ENCODE results near the gene PLEKHH1. TPM values are rescaled to one million over a fixed set of nuclear protein-coding genes. Genes with fewer than 3 reads are reported as not detected.
"Not testable (repeated sequence)": the region's sequence is repeated elsewhere in the genome, so short reads cannot be mapped to it uniquely, and the experiment has no call there.

The PLEKHH1 gene
- total RNA-seq, 6 donors from 2014 or later: 0.46 to 25.1 (median 4.4) TPM

DNA sequence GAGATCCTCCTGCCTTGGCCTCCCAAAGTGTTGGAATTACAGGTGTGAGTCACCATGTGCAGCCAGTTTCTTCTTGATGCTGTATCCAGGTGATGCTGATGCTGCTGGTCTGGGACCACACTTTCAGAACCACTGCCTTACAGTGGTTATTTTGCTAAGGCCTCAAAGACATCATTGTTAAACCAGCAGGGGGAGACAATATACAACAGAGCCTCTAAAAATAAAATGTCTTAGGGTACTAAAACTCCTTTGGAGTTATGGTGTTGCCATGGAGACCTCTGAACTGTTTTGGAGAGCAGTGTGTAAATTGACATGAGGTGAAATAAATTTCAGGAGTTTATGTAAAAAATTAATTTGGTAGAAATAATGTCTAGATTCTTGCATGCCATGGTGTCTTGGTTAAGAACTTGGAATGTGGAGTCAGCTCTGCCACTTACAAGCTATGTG is 85.5 kb downstream of the PLEKHH1 start:
- Histone ChIP-seq H3K36me3 (no peaks in the 10 kb centered on the region), H3K27ac (peak overlapping the region in 2 of 4 donors; percentile 71 to 84), H3K9me3 (no peaks in the 10 kb centered on the region), H3K27me3 (no peaks in the 10 kb centered on the region), H3K4me1 (peaks cover 12 to 23% (median 20%) of the 10 kb centered on the region in 4 donors), H3K4me3 (peak overlapping the region in 1 of 4 donors; percentile 65)
- no peak for DNase-seq
- TF ChIP-seq, protein P1, sequence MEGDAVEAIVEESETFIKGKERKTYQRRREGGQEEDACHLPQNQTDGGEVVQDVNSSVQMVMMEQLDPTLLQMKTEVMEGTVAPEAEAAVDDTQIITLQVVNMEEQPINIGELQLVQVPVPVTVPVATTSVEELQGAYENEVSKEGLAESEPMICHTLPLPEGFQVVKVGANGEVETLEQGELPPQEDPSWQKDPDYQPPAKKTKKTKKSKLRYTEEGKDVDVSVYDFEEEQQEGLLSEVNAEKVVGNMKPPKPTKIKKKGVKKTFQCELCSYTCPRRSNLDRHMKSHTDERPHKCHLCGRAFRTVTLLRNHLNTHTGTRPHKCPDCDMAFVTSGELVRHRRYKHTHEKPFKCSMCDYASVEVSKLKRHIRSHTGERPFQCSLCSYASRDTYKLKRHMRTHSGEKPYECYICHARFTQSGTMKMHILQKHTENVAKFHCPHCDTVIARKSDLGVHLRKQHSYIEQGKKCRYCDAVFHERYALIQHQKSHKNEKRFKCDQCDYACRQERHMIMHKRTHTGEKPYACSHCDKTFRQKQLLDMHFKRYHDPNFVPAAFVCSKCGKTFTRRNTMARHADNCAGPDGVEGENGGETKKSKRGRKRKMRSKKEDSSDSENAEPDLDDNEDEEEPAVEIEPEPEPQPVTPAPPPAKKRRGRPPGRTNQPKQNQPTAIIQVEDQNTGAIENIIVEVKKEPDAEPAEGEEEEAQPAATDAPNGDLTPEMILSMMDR (IDR thresholded peaks at IDR 0.05): peak; percentile 31 to 73 (median 58)
- no peak for TF ChIP-seq POLR2AphosphoS5 (IDR thresholded peaks at IDR 0.05)
- peak; percentile 84 to 85 for ATAC-seq (ENCODE audit: low FRiP score in 2 of 2)

DNA sequence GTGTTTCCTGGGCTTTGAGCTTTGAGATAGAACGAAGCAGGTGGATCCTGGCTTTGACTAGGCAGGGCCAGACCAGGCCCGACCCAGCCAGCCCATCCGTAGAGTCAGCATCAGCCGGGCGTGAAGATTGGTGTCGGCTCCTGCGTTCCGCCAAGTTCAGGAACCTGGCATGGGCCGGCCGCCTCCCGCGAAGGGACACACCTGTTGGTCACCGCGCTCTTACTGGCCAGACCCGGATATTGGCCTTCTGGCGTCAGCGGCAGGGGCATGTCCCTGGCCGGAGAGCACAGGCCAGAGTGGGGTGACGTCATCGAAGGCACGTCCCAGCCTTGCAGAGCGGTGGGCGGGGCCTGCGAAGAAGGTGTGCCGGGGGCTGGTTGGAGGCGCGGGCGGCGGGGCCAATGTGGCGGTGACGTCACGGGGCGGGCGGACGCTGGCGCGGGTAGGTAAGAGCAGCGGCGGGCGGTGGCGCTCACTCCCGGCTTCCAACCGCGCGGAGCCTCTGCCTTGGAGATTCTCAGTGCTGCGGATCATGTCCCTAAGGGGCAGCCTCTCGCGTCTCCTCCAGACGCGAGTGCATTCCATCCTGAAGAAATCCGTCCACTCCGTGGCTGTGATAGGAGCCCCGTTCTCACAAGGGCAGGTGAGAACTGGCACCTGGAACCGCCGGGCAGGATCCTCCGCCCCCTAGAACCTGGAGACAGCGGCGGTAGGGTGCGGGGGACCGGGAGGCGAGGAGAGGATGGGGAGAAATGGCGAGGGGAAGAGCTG is 86.5 kb downstream of the PLEKHH1 start, which contains the start of gene ARG2:
Gene ARG2 (plus strand): TSS at position 475 of the 771 bp plus-strand sequence. CDS start 58 bp downstream, at position 533.
- Histone ChIP-seq H3K36me3 (no peaks in the 10 kb centered on the region), H3K4me1 (peaks cover 12 to 23% (median 20%) of the 10 kb centered on the region in 4 donors), H3K27me3 (no peaks in the 10 kb centered on the region), H3K4me3 (peak within 1 kb of the TSS; percentile 11 to 65 (median 62)), H3K9me3 (no peaks in the 10 kb centered on the region), H3K27ac (peak within 1 kb of the TSS; percentile 62 to 84 (median 76))
- 0 to 1% methylated on average over 15 to 52 of the region's 62 CpGs for WGBS, 2 donors
- peak; percentile 99 to 100 for DNase-seq
- TF ChIP-seq, protein P1 (IDR thresholded peaks at IDR 0.05): peak in 4 of 6 experiments; percentile 15 to 39 (median 32)
- TF ChIP-seq POLR2A (IDR thresholded peaks at IDR 0.05): peak in 2 of 4 donors; percentile 82 to 84
- peak in 1 of 4 donors; percentile 68 for TF ChIP-seq EP300 (IDR thresholded peaks at IDR 0.05)
- TF ChIP-seq POLR2AphosphoS5 (IDR thresholded peaks at IDR 0.05): peak; percentile 52 to 93
- ATAC-seq (ENCODE audit: low FRiP score in 2 of 2): peak; percentile 98 to 99

DNA sequence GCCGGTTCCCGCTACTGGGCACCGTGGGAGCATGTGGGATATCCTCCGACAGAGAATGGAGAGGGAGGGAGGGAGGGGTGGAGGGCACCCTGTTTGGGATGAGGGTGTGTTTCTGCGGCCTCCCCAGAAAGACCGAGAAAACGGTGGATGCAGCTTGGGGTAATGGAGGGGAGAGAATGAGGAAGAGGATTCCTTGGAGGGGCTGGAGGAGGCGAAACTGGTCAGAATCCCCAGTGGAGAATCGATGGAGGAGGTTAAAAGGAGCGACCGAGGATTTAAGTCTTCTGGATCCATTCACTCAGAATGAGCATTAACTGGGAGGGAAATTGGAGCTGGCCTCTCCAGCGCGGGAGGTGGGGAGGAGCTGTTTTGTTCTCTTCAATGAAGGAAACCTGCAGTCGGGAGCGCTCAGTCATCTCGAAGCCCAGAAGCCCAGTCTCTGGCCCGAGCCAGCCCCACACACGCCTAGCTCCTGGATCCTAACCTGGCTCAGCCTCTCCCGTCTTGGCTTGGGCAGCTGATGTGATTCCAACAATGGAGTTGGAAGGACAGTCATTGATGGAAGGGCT is 87.2 kb downstream of the PLEKHH1 start:
- 8 to 9% methylated on average over 17 to 19 of the region's 19 CpGs for WGBS, 2 donors
- Histone ChIP-seq H3K9me3 (no peaks in the 10 kb centered on the region), H3K4me3 (peak overlapping the region; percentile 11 to 65 (median 62)), H3K36me3 (no peaks in the 10 kb centered on the region), H3K4me1 (peaks cover 12 to 23% (median 20%) of the 10 kb centered on the region in 4 donors), H3K27ac (peak overlapping the region; percentile 39 to 84 (median 76)), H3K27me3 (no peaks in the 10 kb centered on the region)
- peak in 1 of 2 donors; percentile 29 for DNase-seq
- ATAC-seq (ENCODE audit: low FRiP score in 2 of 2): no peak
- TF ChIP-seq EP300 (IDR thresholded peaks at IDR 0.05) (no peak), POLR2A (IDR thresholded peaks at IDR 0.05) (no peak), POLR2AphosphoS5 (IDR thresholded peaks at IDR 0.05) (no peak)
- TF ChIP-seq, protein P1 (IDR thresholded peaks at IDR 0.05): no peak

DNA sequence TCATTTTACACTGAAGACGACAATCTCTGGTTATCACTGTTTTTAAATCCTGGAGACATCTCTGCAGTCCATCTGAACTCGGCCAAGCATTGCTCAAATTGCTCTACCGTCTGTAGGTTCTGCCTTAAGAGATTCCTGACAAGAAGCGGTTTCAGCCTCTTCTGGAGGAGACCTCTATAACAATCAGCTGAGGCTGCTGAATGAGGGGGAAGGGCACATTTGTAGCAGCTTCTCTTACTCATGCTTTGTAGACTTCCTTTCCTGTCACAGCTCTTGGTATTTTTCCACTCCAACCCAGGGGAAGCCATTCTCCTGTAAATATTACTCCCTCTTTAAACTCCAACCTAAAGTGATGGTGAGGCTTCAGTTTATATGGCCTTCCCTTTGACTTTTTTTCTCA is 89.6 kb downstream of the PLEKHH1 start:
- Histone ChIP-seq H3K9me3 (no peaks in the 10 kb centered on the region), H3K4me1 (peaks cover 12 to 23% (median 20%) of the 10 kb centered on the region in 4 donors), H3K27me3 (no peaks in the 10 kb centered on the region), H3K36me3 (no peaks in the 10 kb centered on the region), H3K4me3 (no peak overlapping the region), H3K27ac (peak overlapping the region; percentile 52 to 80 (median 60))
- WGBS, 2 donors: 43 to 45% methylated on average over 4 of the region's 4 CpGs
- ATAC-seq (ENCODE audit: low FRiP score in 2 of 2): no peak
- peak in 1 of 2 donors; percentile 74 for DNase-seq
- TF ChIP-seq POLR2AphosphoS5 (IDR thresholded peaks at IDR 0.05) (no peak), EP300 (IDR thresholded peaks at IDR 0.05) (peak in 1 of 4 donors; percentile 58)

DNA sequence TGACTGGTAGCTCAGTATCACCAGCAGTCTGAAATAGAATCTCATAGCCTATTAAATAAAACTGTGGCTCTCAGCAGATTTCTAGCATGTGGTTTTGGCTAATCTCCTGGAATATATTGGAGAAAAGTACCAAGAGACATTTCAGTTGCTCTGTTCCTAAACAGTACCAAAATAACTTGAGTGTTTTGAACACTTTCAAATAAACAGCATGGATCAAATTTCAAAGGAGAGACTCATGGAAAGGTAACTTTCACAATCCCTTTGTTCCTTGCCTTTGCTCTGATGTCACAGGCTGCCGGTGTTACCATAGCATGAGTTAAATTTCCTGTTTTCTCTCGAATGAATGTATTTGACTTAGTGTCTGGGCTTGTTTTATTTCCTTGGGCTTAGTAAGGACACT is 90.0 kb downstream of the PLEKHH1 start:
- 11 to 13% methylated on average over 2 of the region's 2 CpGs for WGBS, 2 donors
- Histone ChIP-seq H3K4me1 (peaks cover 12 to 23% (median 20%) of the 10 kb centered on the region in 4 donors), H3K27me3 (no peaks in the 10 kb centered on the region), H3K4me3 (no peak overlapping the region), H3K27ac (peak overlapping the region; percentile 52 to 80 (median 60)), H3K36me3 (no peaks in the 10 kb centered on the region), H3K9me3 (no peaks in the 10 kb centered on the region)
- DNase-seq: peak in 1 of 2 donors; percentile 57
- TF ChIP-seq, protein P1 (IDR thresholded peaks at IDR 0.05): no peak
- no peak for TF ChIP-seq EP300 (IDR thresholded peaks at IDR 0.05)
- no peak for TF ChIP-seq POLR2AphosphoS5 (IDR thresholded peaks at IDR 0.05)
- ATAC-seq (ENCODE audit: low FRiP score in 2 of 2): no peak

DNA sequence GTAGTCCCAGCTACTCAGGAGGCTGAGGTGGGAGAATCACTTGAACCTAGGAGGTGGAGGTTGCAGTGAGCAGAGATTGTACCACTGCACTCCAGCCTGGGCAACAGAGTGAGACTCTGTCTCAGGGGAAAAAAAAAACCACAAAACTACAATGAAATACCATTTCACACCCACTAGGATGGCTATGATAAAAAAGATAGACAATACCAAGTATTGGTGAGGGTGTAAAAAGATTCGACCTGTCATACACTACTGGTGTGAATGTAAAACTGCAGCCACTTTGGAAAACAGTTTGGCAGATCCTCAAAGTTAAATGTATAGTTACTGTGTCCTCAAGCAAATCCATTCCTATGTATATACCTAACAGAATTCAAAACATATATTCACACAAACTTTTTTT is 93.0 kb downstream of the PLEKHH1 start:
- peaks cover 0 to 13% (median 7%) of the 10 kb centered on the region in 4 donors for H3K4me1 ChIP-seq
- H3K9me3 ChIP-seq; DNase-seq; H3K36me3 ChIP-seq; H3K4me3 ChIP-seq; H3K27ac ChIP-seq; ATAC-seq (ENCODE audit: low FRiP score in 2 of 2); H3K27me3 ChIP-seq: not testable (repeated sequence)
- 87 to 92% methylated on average over 1 of the region's 1 CpG for WGBS, 2 donors
